LNCAP (cell line): ENCODE results near the gene ADIRF.

Experiments used
- TF ChIP-seq, protein P1 (sequence below): fragments of 450-650 bp; IDR thresholded peaks from 2 replicates; pipeline ENCODE4 v1.5.1; 2017; ENCODE audit warnings: mild to moderate bottlenecking

Gene ADIRF

DNA sequence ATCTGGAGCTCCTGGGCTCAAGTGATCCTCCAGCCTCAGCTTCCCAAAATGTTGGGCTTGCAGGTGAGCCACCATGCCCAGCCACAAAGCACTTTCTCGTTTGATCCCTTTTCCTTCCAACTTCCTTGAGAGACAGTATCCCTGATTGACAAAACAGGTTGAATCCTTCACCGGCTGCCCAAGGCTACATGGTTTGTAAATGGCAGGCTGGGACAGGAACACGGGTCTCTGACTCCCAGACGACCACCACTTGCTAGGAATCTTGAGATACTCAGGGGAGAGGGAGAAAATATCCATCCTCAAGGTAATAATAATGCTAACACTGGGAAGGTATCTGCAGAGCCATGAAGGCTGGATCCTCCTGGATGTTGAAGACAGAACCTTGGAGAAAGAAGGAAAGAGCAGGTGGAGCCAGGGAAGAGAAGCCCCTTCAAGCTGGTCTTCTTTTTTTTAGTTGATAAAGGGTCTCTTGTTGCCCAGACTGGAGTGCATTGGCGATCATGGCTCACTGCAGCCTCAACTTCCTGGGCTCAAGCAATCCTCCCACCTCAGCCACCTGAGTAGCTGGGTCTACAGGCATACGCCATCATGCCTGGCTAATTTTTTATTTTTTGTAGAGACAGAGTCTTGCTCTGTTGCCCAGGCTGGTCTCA, 30.7 kb upstream of the ADIRF start:
- TF ChIP-seq, protein P1, sequence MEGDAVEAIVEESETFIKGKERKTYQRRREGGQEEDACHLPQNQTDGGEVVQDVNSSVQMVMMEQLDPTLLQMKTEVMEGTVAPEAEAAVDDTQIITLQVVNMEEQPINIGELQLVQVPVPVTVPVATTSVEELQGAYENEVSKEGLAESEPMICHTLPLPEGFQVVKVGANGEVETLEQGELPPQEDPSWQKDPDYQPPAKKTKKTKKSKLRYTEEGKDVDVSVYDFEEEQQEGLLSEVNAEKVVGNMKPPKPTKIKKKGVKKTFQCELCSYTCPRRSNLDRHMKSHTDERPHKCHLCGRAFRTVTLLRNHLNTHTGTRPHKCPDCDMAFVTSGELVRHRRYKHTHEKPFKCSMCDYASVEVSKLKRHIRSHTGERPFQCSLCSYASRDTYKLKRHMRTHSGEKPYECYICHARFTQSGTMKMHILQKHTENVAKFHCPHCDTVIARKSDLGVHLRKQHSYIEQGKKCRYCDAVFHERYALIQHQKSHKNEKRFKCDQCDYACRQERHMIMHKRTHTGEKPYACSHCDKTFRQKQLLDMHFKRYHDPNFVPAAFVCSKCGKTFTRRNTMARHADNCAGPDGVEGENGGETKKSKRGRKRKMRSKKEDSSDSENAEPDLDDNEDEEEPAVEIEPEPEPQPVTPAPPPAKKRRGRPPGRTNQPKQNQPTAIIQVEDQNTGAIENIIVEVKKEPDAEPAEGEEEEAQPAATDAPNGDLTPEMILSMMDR, result no peak

DNA sequence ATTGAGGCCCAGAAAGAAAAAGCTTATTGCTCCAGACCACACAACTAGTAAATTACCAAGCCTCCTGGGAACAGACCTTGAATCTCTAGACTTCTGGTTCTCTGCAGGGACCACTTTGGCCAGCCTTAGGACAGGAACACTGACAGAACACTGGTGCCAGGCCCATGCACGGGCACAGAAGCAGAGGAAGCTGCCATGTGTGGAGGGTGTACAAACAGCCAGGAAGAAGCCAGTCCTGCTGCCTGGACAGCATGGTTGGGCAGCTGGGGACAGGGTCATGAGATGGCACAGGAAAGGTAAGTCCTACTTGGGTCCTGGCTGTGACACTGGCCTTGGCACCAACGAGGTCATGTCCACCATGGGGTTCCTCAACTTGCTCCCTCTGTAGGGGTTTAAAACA, 30.0 kb upstream of the ADIRF start:
- TF ChIP-seq, protein P1, result no peak

DNA sequence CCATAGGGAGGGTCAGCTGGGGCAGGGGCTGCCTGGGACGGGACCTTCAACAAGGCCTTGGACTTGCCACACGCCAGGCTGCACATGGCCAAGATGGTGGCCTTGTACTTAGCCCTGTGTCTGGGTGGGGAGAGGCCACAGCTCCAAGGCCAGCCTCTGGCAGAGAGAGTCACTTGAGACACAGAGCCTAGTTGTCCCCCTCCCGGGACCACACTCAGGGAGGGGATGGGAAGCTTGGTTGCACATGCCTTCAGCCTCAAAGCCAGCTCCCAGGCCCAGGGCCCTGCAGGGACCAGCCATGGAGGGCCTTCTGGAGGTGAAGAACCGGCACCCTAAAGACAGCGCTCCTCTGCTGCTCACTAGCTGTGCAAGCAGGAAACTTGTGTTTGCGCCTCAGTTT, 27.6 kb upstream of the ADIRF start:
- TF ChIP-seq, protein P1, result no peak

DNA sequence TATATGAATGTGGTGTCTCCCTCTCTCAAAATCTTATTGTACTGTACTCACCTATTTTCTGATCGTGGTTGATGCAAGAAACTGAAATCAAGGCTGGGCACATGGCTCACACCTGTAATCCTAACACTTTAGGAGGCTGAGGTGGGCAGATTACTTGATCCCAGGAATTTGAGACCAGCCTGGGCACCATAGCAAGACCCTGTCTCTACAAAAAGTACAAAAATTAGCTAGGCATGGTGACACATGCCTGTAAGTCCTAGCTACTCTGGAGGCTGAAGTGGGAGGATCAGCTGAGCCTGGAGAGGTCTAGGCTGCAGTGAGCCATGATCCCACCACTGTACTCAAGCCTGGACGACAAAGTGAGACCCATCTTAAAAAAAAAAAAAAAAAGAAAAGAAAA, 26.9 kb upstream of the ADIRF start:
- TF ChIP-seq, protein P1, result no peak

DNA sequence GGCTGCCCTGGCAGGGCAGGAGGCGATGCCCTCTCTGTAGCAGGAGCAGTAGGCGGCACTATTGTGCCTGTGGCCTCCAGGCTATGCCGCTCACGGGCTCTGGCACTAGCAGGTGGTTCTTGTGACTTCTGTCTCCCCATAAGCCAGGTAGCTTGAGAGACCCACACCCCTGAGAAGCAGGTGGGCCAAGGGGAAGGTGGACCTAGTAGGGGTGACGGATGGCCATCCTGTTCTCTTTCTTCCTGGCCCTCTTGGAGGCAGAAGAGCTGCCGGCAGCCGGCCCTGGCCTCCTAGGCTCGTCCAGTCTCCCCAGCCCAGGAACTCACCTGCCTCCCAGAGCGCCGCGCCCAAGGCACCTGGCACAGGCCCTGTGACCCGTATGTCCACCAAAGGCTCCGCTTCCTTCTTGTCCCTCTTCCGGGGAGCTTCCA, 26.3 kb upstream of the ADIRF start:
- TF ChIP-seq, protein P1, result no peak

DNA sequence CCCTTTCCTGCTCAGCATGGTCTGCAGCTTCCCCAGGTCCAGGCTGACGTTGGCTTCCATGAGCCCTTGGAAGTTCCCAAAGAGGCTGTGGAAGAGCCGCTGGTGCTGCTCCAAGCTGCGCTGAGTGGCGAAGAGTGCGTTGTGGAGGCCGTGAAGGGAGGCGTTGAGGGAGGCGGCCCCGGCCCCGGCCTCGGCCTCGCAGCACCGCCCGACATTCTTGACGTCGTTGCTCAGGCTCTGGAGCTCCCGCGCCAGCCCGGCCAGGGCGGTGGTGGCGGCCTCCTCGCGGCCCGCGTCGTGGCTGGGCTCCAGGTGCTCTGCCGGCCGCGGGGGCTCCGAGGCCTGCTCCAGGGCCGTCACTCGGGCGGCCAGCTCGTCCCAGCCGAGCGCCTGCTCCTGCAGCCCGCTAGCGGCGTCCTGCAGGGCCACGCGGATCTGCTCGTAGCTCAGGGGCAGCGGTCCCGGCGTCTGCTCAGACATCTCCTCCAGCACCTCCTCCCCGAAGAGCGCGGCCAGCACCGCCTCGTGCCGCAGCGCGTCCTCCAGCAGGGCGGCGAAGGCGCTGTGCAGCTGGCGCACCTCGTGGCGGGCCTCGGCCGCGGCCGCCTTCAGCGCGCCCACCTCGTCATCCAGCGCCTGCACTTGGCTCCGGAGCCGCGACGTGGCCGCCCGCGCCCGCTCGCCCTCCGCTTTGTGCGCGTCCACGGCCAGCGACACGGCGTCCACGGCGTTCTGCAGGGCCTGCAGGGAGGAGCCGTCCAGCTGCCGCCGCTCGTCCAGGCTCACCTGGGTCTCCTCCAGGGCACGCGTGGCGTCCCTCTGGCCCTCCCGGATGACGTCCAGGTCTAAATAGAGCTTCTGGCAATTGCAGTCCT, 25.6 kb upstream of the ADIRF start:
- TF ChIP-seq, protein P1, result no peak

DNA sequence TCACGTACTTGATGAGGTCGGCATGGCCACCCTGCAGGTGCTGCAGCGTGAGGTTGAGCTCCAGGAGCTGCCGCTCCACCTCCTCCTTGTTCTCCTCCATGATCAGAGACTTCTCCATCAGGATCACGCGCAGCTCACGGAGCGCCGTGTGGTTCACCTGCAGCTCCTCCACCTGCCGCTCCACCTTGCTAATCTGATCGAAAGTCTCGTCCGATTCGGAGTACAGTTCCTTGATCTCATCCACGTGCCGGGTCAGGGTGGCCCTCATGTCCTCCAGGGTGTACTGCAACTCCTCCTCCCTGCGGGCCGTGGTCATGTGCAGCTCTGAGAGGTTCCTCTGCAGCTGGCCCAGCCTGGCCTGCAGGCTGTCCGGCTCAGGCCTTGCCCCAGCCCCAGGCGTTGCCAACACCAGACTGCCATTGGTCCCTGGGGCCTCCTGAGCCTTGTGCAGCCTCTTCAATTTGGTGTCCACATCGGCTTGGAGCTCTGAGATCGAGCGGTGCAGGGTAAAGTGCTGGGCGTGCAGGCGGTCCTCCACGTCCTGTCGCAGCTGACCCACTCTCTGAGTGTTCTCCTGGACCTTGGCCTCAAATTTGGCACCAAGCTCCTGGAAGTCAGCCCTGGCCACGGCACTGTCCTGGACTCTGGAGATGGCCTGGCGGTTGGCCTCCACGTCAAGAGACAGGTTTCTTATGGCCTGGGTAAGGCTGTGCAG, 24.8 kb upstream of the ADIRF start:
- TF ChIP-seq, protein P1, result no peak
